Ishikawa (cell line): Measurements from ENCODE around the gene KRT82.

ENCODE experiments used
- CREB1 ChIP-seq: IDR thresholded peaks from 2 replicates; pipeline ENCODE4 v1.6.1; 2012; ENCODE audit warnings: low read depth
- EGR1 ChIP-seq: IDR thresholded peaks from 2 replicates; pipeline ENCODE4 v1.6.1; 2012
- EP300 ChIP-seq: IDR thresholded peaks from 2 replicates; pipeline ENCODE4 v1.6.1; 2012; ENCODE audit warnings: borderline replicate concordance
- RAD21 ChIP-seq: IDR thresholded peaks from 2 replicates; pipeline ENCODE4 v1.6.1; 2012; ENCODE audit warnings: low read depth
- YY1 ChIP-seq: IDR thresholded peaks from 2 replicates; pipeline ENCODE4 v1.6.1; 2012; ENCODE audit warnings: low read depth
- ZBTB7A ChIP-seq: IDR thresholded peaks from 2 replicates; pipeline ENCODE4 v1.6.1; 2012; ENCODE audit warnings: low read depth
- TF ChIP-seq, protein P1 (sequence below): IDR thresholded peaks from 2 replicates; pipeline ENCODE4 v1.6.1; 2012; ENCODE audit warnings: low read depth, mild to moderate bottlenecking
- TF ChIP-seq, protein P2 (sequence below): IDR thresholded peaks from 2 replicates; pipeline ENCODE4 v1.6.1; 2012

DNA sequence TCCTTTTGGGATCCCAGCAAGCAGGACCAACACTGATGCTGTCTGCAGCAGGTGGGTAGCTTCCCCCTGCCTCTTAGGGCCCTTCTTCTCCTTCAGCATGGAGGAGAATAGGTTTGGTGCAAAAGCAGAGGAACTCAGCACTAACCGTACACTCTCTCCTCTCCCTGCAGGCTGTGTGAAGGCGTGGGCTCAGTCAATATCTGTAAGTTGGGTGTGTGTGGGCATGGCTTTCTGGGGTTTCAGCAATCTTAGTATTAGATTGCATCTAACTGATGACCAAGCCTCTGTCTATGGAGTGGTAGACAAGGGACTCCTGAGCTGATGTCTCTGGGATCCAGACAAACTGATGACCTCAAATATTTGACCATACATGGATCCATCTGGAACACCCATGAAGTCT lies 53.2 kb downstream of the KRT82 start:
- no peak for TF ChIP-seq CREB1
- TF ChIP-seq RAD21 = no peak
- TF ChIP-seq EGR1 = no peak
- no peak for TF ChIP-seq EP300
- no peak for TF ChIP-seq YY1
- TF ChIP-seq ZBTB7A = no peak
- TF ChIP-seq, protein P1, sequence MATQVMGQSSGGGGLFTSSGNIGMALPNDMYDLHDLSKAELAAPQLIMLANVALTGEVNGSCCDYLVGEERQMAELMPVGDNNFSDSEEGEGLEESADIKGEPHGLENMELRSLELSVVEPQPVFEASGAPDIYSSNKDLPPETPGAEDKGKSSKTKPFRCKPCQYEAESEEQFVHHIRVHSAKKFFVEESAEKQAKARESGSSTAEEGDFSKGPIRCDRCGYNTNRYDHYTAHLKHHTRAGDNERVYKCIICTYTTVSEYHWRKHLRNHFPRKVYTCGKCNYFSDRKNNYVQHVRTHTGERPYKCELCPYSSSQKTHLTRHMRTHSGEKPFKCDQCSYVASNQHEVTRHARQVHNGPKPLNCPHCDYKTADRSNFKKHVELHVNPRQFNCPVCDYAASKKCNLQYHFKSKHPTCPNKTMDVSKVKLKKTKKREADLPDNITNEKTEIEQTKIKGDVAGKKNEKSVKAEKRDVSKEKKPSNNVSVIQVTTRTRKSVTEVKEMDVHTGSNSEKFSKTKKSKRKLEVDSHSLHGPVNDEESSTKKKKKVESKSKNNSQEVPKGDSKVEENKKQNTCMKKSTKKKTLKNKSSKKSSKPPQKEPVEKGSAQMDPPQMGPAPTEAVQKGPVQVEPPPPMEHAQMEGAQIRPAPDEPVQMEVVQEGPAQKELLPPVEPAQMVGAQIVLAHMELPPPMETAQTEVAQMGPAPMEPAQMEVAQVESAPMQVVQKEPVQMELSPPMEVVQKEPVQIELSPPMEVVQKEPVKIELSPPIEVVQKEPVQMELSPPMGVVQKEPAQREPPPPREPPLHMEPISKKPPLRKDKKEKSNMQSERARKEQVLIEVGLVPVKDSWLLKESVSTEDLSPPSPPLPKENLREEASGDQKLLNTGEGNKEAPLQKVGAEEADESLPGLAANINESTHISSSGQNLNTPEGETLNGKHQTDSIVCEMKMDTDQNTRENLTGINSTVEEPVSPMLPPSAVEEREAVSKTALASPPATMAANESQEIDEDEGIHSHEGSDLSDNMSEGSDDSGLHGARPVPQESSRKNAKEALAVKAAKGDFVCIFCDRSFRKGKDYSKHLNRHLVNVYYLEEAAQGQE = no peak
- TF ChIP-seq, protein P2, sequence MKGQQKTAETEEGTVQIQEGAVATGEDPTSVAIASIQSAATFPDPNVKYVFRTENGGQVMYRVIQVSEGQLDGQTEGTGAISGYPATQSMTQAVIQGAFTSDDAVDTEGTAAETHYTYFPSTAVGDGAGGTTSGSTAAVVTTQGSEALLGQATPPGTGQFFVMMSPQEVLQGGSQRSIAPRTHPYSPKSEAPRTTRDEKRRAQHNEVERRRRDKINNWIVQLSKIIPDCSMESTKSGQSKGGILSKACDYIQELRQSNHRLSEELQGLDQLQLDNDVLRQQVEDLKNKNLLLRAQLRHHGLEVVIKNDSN = no peak
